WTC11 (cell line): ENCODE results near the gene CCL23. TPM values are rescaled to one million over a fixed set of nuclear protein-coding genes. Genes with fewer than 3 reads are reported as not detected.
A peak's percentile ranks its signal among the peaks of the same experiment; 100 is the strongest.

ENCODE experiments used
- ATAC-seq: fragments of 200-7000 bp; cut with Tn5 transposase; 2 replicates; pipeline ENCODE4 v1.10.0; 2021; ENCODE audit warnings: mild to moderate bottlenecking, moderate library complexity
- CTCF ChIA-PET: fragments of 300-600 bp; sonication (Branson Sonifier 250); formaldehyde crosslinking; loops from one replicate; lab custom pipeline; 2021; ENCODE audit warnings: antibody characterized with exemption; lab: Charles Lee
- POLR2A ChIA-PET: fragments of 350-600 bp; sonication (Branson Sonifier 250); formaldehyde crosslinking; loops from one replicate; lab custom pipeline; 2021; ENCODE audit warnings: antibody characterized with exemption; lab: Charles Lee
- DNase-seq: peaks from one replicate; pipeline ENCODE4 v3.0.0; 2021; ENCODE audit warnings: low spot score
- H3K27ac Mint-ChIP-seq: 2 replicates; pipeline ENCODE4 v1.8.0; 2021; ENCODE audit warnings: mixed read lengths
- H3K27me3 Mint-ChIP-seq: 2 replicates; pipeline ENCODE4 v1.8.0; 2021; ENCODE audit warnings: low read depth, mild to moderate bottlenecking, moderate library complexity, mixed read lengths
- H3K36me3 Mint-ChIP-seq: 2 replicates; pipeline ENCODE4 v1.8.0; 2021; ENCODE audit warnings: mixed read lengths
- H3K4me1 Mint-ChIP-seq: 2 replicates; pipeline ENCODE4 v1.8.0; 2022; ENCODE audit warnings: mixed read lengths
- H3K4me3 Mint-ChIP-seq: 2 replicates; pipeline ENCODE4 v1.8.0; 2021; ENCODE audit warnings: mild to moderate bottlenecking, moderate library complexity, mixed read lengths
- H3K9me3 Mint-ChIP-seq: 2 replicates; pipeline ENCODE4 v1.8.0; 2021; ENCODE audit warnings: mixed read lengths
- E2F4 ChIP-seq: sonication (generic); formaldehyde crosslinking; IDR thresholded peaks from 2 replicates; pipeline ENCODE4 v1.8.1; 2022; ENCODE audit warnings: low read depth, mild to moderate bottlenecking, moderate library complexity, missing genetic modification reagents, borderline replicate concordance
- MYBL2 ChIP-seq: sonication (generic); formaldehyde crosslinking; IDR thresholded peaks from 2 replicates; pipeline ENCODE4 v1.8.1; 2023; ENCODE audit warnings: mild to moderate bottlenecking, moderate library complexity, missing genetic modification reagents
- NFATC4 ChIP-seq: fragments of 250-450 bp; sonication (Bioruptor Pico); IDR thresholded peaks from 2 replicates; pipeline ENCODE4 v1.9.0; 2021; ENCODE audit warnings: mild to moderate bottlenecking
- NFE2L1 ChIP-seq: sonication (generic); formaldehyde crosslinking; IDR thresholded peaks from 2 replicates; pipeline ENCODE4 v1.8.1; 2023; ENCODE audit warnings: missing genetic modification reagents
- NR3C1 ChIP-seq: sonication (generic); formaldehyde crosslinking; conservative IDR thresholded peaks from 2 replicates; pipeline ENCODE4 v1.8.1; 2023; ENCODE audit warnings: low read depth, mild to moderate bottlenecking, missing genetic modification reagents
- PRDM15 ChIP-seq: sonication (generic); formaldehyde crosslinking; IDR thresholded peaks from 2 replicates; pipeline ENCODE4 v1.8.0; 2022; ENCODE audit warnings: missing genetic modification reagents
- SP1 ChIP-seq: sonication (generic); formaldehyde crosslinking; conservative IDR thresholded peaks from 2 replicates; pipeline ENCODE4 v1.8.1; 2022; ENCODE audit warnings: missing genetic modification reagents
- STAT6 ChIP-seq: sonication (generic); formaldehyde crosslinking; conservative IDR thresholded peaks from 2 replicates; pipeline ENCODE4 v1.8.1; 2023; ENCODE audit warnings: mild to moderate bottlenecking, low read depth, missing genetic modification reagents, moderate library complexity
- ZNF396 ChIP-seq: fragments of 250-450 bp; sonication (Bioruptor Pico); IDR thresholded peaks from 2 replicates; pipeline ENCODE4 v1.8.0; 2021; ENCODE audit warnings: mild to moderate bottlenecking, moderate library complexity, borderline replicate concordance
- ZNF416 ChIP-seq: fragments of 250-450 bp; sonication (Bioruptor Pico); IDR thresholded peaks from 2 replicates; pipeline ENCODE4 v1.9.0; 2021; ENCODE audit warnings: mild to moderate bottlenecking, inconsistent platforms
- ZNF671 ChIP-seq: fragments of 250-450 bp; sonication (Bioruptor Pico); IDR thresholded peaks from 2 replicates; pipeline ENCODE4 v1.8.0; 2021; ENCODE audit warnings: mild to moderate bottlenecking
- total RNA-seq: library from RNA; stranded (reverse); gene quantifications from 3 replicates; pipeline ENCODE4 v1.2.3, GENCODE V29; 2021
- TF ChIP-seq, protein P1 (sequence below): sonication (generic); formaldehyde crosslinking; IDR thresholded peaks from 2 replicates; pipeline ENCODE4 v1.8.1; 2023; ENCODE audit warnings: mild to moderate bottlenecking, moderate library complexity, missing genetic modification reagents
- TF ChIP-seq, protein P2 (sequence below): fragments of 200-600 bp; IDR thresholded peaks from 2 replicates; pipeline ENCODE4 v1.8.0; 2022; ENCODE audit warnings: antibody characterized with exemption

CCL23 gene
- total RNA-seq, 1 experiment from 2014 or later: not detected

DNA sequence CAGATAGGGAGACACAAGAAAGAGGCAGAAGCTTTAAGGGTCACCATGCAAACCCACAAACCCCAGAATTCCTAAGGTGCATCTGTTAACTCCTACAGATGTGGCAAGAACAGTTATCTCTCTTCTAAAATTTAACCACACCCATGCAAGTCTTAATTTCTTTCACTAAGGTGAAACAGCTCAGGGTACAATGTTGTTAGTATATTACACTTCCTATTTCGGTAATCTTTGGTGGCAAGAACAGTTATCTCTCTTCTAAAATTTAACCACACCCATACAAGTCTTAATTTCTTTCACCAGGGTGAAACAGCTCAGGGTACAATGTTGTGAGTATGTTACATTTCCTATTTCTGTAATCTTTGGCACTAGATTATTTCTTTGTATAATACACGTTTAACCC, 6.6 kb downstream of the CCL23 start (continued):
- no peak for TF ChIP-seq STAT6 (CRISPR knock-in tag)
- TF ChIP-seq NFATC4: no peak
- TF ChIP-seq ZNF416 (CRISPR knock-in tag): no peak
- no peak for TF ChIP-seq SP1 (CRISPR knock-in tag)
- TF ChIP-seq, all 79 proteins: peak for 0

DNA sequence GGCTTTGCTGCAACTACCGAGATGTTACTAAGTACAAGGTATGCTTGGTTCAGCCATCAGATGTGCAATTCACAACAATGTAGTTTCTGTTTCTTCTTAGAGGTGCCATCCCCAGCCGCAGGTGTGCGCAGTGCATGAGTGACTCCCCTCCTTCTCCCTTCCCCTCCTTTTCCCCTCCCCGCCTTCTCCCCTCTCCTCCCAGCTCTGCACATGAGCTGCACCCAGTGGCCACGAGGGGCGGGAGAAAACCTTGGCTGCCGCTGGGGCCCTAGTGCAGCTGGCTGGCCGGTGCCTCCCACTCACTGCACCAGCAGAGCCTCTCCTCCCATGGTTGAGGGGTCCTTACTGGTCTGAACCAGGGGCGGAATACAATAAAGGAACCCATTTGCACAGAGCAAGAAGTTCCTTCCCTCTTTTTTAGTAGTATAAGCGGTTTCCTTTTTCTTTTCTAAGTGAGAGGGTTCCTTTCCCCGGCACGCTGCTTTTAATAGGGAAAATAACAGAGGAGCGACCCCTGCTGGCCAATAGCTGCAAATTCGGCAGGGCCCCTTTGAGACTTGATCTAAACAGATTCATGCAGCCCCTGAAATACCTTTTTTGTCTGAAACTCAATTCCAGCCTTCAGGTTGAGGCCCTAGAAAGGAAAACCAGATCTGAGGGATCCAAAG, 8.6 kb downstream of the CCL23 start:
- DNase-seq: peak; percentile 39
- ChIA-PET CTCF (interaction anchor here (0.6 to 2.0 kb wide), 16 partner anchors 9 to 1096 kb away, joined by 3 to 11 read pairs (median 4); partner anchors contain the start of gene CCL16), POLR2A (no interaction called here)
- no peak overlapping the region for H3K4me3 Mint-ChIP-seq
- H3K9me3 Mint-ChIP-seq: peaks cover 61% of the 10 kb centered on the region
- peak; percentile 55 for ATAC-seq
- H3K36me3 Mint-ChIP-seq: peaks cover 28% of the 10 kb centered on the region
- no peak overlapping the region for H3K27ac Mint-ChIP-seq
- no peaks in the 10 kb centered on the region for H3K4me1 Mint-ChIP-seq
- TF ChIP-seq, protein P1, sequence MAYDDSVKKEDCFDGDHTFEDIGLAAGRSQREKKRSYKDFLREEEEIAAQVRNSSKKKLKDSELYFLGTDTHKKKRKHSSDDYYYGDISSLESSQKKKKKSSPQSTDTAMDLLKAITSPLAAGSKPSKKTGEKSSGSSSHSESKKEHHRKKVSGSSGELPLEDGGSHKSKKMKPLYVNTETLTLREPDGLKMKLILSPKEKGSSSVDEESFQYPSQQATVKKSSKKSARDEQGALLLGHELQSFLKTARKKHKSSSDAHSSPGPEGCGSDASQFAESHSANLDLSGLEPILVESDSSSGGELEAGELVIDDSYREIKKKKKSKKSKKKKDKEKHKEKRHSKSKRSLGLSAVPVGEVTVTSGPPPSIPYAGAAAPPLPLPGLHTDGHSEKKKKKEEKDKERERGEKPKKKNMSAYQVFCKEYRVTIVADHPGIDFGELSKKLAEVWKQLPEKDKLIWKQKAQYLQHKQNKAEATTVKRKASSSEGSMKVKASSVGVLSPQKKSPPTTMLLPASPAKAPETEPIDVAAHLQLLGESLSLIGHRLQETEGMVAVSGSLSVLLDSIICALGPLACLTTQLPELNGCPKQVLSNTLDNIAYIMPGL: no peak
- TF ChIP-seq, protein P2, sequence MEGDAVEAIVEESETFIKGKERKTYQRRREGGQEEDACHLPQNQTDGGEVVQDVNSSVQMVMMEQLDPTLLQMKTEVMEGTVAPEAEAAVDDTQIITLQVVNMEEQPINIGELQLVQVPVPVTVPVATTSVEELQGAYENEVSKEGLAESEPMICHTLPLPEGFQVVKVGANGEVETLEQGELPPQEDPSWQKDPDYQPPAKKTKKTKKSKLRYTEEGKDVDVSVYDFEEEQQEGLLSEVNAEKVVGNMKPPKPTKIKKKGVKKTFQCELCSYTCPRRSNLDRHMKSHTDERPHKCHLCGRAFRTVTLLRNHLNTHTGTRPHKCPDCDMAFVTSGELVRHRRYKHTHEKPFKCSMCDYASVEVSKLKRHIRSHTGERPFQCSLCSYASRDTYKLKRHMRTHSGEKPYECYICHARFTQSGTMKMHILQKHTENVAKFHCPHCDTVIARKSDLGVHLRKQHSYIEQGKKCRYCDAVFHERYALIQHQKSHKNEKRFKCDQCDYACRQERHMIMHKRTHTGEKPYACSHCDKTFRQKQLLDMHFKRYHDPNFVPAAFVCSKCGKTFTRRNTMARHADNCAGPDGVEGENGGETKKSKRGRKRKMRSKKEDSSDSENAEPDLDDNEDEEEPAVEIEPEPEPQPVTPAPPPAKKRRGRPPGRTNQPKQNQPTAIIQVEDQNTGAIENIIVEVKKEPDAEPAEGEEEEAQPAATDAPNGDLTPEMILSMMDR: peak; percentile 56
- H3K27me3 Mint-ChIP-seq: no peaks in the 10 kb centered on the region

GRCh38 chr17:36004594-36005108, 13.1 kb downstream of the CCL23 start:
- ATAC-seq (no peak), DNase-seq (no peak)
- TF ChIP-seq MYBL2 (CRISPR knock-in tag) (no peak), NR3C1 (CRISPR knock-in tag) (no peak), ZNF396 (CRISPR knock-in tag) (no peak), NFATC4 (no peak)
- H3K27ac Mint-ChIP-seq: no peak overlapping the region
- ChIA-PET CTCF (interaction anchor here (0.7 to 2.2 kb wide), 5 partner anchors 23 to 144 kb away, joined by 3 to 11 read pairs (median 4); no protein-coding TSS in a partner anchor), POLR2A (no interaction called here)
- H3K9me3 Mint-ChIP-seq: peaks cover 27% of the 10 kb centered on the region
- H3K4me3 Mint-ChIP-seq: no peak overlapping the region
- H3K27me3 Mint-ChIP-seq: no peaks in the 10 kb centered on the region
- peaks cover 8% of the 10 kb centered on the region for H3K4me1 Mint-ChIP-seq
- peaks cover 14% of the 10 kb centered on the region for H3K36me3 Mint-ChIP-seq

- CTCF ChIA-PET: no interaction called here
- POLR2A ChIA-PET: no interaction called here
- DNase-seq (no peak), ATAC-seq (no peak)
- H3K27me3 Mint-ChIP-seq: peaks cover 3% of the 10 kb centered on the region; the same call in 1 of the 2 replicates
- H3K9me3 Mint-ChIP-seq: peaks cover 6% of the 10 kb centered on the region
- no peaks in the 10 kb centered on the region for H3K36me3 Mint-ChIP-seq
- peaks cover 8% of the 10 kb centered on the region for H3K4me1 Mint-ChIP-seq
- no peak overlapping the region for H3K4me3 Mint-ChIP-seq
- H3K27ac Mint-ChIP-seq: no peak overlapping the region
- TF ChIP-seq NFE2L1 (CRISPR knock-in tag) (no peak), PRDM15 (CRISPR knock-in tag) (no peak), SP1 (CRISPR knock-in tag) (no peak), E2F4 (CRISPR knock-in tag) (no peak), ZNF671 (CRISPR knock-in tag) (no peak)
- TF ChIP-seq, protein P2: no peak
These were observed 15.1 kb downstream of the CCL23 start for GRCh38 chr17:36002631-36003030.
